Astrocyte (in vitro differentiated cells and primary cell): ENCODE measurements around the gene PSD4. TPM values are rescaled to one million over a fixed set of nuclear protein-coding genes. Genes with fewer than 3 reads are reported as not detected.

Experiments used
- DNase-seq: peaks from one replicate; pipeline ENCODE4 v3.0.0-alpha.2; 2010; ENCODE audit warnings: low read depth
- FAIRE-seq: peaks from 2 replicates; lab custom pipeline; 2011; peaks lifted over from hg19 to GRCh38; lab: Jason Lieb, UNC
- H2AFZ ChIP-seq: 2 replicates; pipeline ENCODE4 v1.6.0; 2012; ENCODE audit warnings: low read depth, low read length, inconsistent platforms
- H3K27ac ChIP-seq: 2 replicates; pipeline ENCODE4 v1.5.1; 2011; ENCODE audit warnings: low read depth, low read length, inconsistent platforms
- H3K27me3 ChIP-seq: 2 replicates; pipeline ENCODE4 v1.6.0; 2011; ENCODE audit warnings: low read length, inconsistent platforms; ENCODE audit not compliant: insufficient read depth
- H3K36me3 ChIP-seq: 2 replicates; pipeline ENCODE4 v1.5.1; 2011; ENCODE audit warnings: low read length, inconsistent platforms; ENCODE audit not compliant: insufficient read depth
- H3K4me1 ChIP-seq: 2 replicates; pipeline ENCODE4 v1.5.1; 2011; ENCODE audit warnings: low read length, inconsistent platforms; ENCODE audit not compliant: insufficient read depth
- H3K4me2 ChIP-seq: 2 replicates; pipeline ENCODE4 v1.6.0; 2012; ENCODE audit warnings: low read length, inconsistent platforms
- H3K4me3 ChIP-seq: 2 replicates; pipeline ENCODE4 v1.5.1; 2011; ENCODE audit warnings: low read depth, mild to moderate bottlenecking, low read length, inconsistent platforms; ENCODE audit not compliant: insufficient read depth
- H3K79me2 ChIP-seq: 2 replicates; pipeline ENCODE4 v1.6.0; 2012; ENCODE audit warnings: mild to moderate bottlenecking, low read length, inconsistent platforms; ENCODE audit not compliant: insufficient read depth
- H3K9ac ChIP-seq: 2 replicates; pipeline ENCODE4 v1.6.0; 2012; ENCODE audit warnings: mild to moderate bottlenecking, low read length, inconsistent platforms
- H3K9me3 ChIP-seq: 2 replicates; pipeline ENCODE4 v1.5.1; 2012; ENCODE audit warnings: low read depth, mild to moderate bottlenecking, low read length, inconsistent platforms; ENCODE audit not compliant: insufficient read depth
- H4K20me1 ChIP-seq: 2 replicates; pipeline ENCODE4 v1.6.0; 2012; ENCODE audit warnings: low read length, inconsistent platforms; ENCODE audit not compliant: insufficient read depth
- H3K27ac Mint-ChIP-seq: one replicate; pipeline ENCODE4 v1.8.0; 2021; ENCODE audit warnings: mild to moderate bottlenecking, mixed read lengths; ENCODE audit not compliant: unreplicated experiment
- H3K27me3 Mint-ChIP-seq: one replicate; pipeline ENCODE4 v1.8.0; 2021; ENCODE audit warnings: low read depth, mixed read lengths; ENCODE audit not compliant: unreplicated experiment
- H3K36me3 Mint-ChIP-seq: one replicate; pipeline ENCODE4 v1.8.0; 2021; ENCODE audit warnings: low read depth, mixed read lengths; ENCODE audit not compliant: unreplicated experiment
- H3K4me1 Mint-ChIP-seq: one replicate; pipeline ENCODE4 v1.8.0; 2021; ENCODE audit warnings: low read depth, mixed read lengths; ENCODE audit not compliant: unreplicated experiment
- H3K4me3 Mint-ChIP-seq: one replicate; pipeline ENCODE4 v1.8.0; 2021; ENCODE audit warnings: mild to moderate bottlenecking, moderate library complexity, mixed read lengths; ENCODE audit not compliant: unreplicated experiment
- H3K9me3 Mint-ChIP-seq: one replicate; pipeline ENCODE4 v1.8.0; 2021; ENCODE audit warnings: mild to moderate bottlenecking, mixed read lengths; ENCODE audit not compliant: unreplicated experiment
- CTCF ChIP-seq: IDR thresholded peaks from 2 replicates; pipeline ENCODE4 v1.5.1; 2011; ENCODE audit warnings: low read depth, mild to moderate bottlenecking, inconsistent platforms, low read length, moderate library complexity; ENCODE audit not compliant: insufficient read depth
- EZH2 ChIP-seq: IDR thresholded peaks from 2 replicates; pipeline ENCODE4 v1.6.1; 2012; ENCODE audit warnings: mild to moderate bottlenecking, low read length, inconsistent platforms; ENCODE audit not compliant: insufficient read depth
- total RNA-seq: library from RNA; stranded (reverse); gene quantifications from 2 replicates; pipeline ENCODE4 v1.2.1, GENCODE V29; 2021

The PSD4 gene
- total RNA-seq, 1 donor from 2014 or later, result 4.0 TPM

GRCh38 chr2:113175736-113176695 lies 2.2 kb downstream of the PSD4 start:
- no peak overlapping the region for H3K27ac ChIP-seq
- DNase-seq (no peak), FAIRE-seq (no peak)
- peaks cover 18% of the 10 kb centered on the region for H3K27me3 Mint-ChIP-seq
- peaks cover 12% of the 10 kb centered on the region for H3K4me1 Mint-ChIP-seq
- H3K4me3 ChIP-seq, result no peak overlapping the region
- no peaks in the 10 kb centered on the region for H3K9me3 Mint-ChIP-seq
- no peak overlapping the region for H2AFZ ChIP-seq
- no peaks in the 10 kb centered on the region for H3K27me3 ChIP-seq
- no peak overlapping the region for H3K4me2 ChIP-seq
- no peaks in the 10 kb centered on the region for H3K36me3 ChIP-seq
- H3K9ac ChIP-seq, result no peak overlapping the region
- no peaks in the 10 kb centered on the region for H3K36me3 Mint-ChIP-seq
- no peaks in the 10 kb centered on the region for H4K20me1 ChIP-seq
- no peaks in the 10 kb centered on the region for H3K9me3 ChIP-seq
- no peaks in the 10 kb centered on the region for H3K79me2 ChIP-seq
- no peak for TF ChIP-seq CTCF
- no peaks in the 10 kb centered on the region for H3K4me1 ChIP-seq
- H3K27ac Mint-ChIP-seq, result no peak overlapping the region
- no peak overlapping the region for H3K4me3 Mint-ChIP-seq

GRCh38 chr2:113176696-113177355 lies 3.1 kb downstream of the PSD4 start:
- peaks cover 12% of the 10 kb centered on the region for H3K4me1 Mint-ChIP-seq
- no peak overlapping the region for H3K27ac Mint-ChIP-seq

More at GRCh38 chr2:113176696-113177355, 3.1 kb downstream of the PSD4 start:
- no peaks in the 10 kb centered on the region for H3K36me3 ChIP-seq
- no peaks in the 10 kb centered on the region for H3K9me3 ChIP-seq
- no peak overlapping the region for H2AFZ ChIP-seq
- TF ChIP-seq CTCF (no peak), EZH2 (no peak)
- H3K79me2 ChIP-seq, result no peaks in the 10 kb centered on the region
- H3K27ac ChIP-seq, result no peak overlapping the region
- H3K36me3 Mint-ChIP-seq, result no peaks in the 10 kb centered on the region
- peaks cover 19% of the 10 kb centered on the region for H3K27me3 Mint-ChIP-seq
- no peaks in the 10 kb centered on the region for H3K4me1 ChIP-seq
- no peak overlapping the region for H3K9ac ChIP-seq
- H3K27me3 ChIP-seq, result no peaks in the 10 kb centered on the region
- FAIRE-seq (no peak), DNase-seq (no peak)
- H3K9me3 Mint-ChIP-seq, result no peaks in the 10 kb centered on the region
- no peak overlapping the region for H3K4me3 ChIP-seq
- H3K4me3 Mint-ChIP-seq, result no peak overlapping the region
- H3K4me2 ChIP-seq, result no peak overlapping the region
- H4K20me1 ChIP-seq, result no peaks in the 10 kb centered on the region
